Activated T-helper 2 cell treated with anti-CD3 and anti-CD28 coated beads, Interferon-gamma antibody, Interleukin-2, Interleukin-4, amounts not matched to agents 10 μg/mL and 5 μg/mL and 100 μg/mL, durations not matched to agents 14 hours and 24 hours and 36 hours (primary cell): ENCODE results near the gene B3GALT5. TPM values are rescaled to one million over a fixed set of nuclear protein-coding genes. Genes with fewer than 3 reads are reported as not detected.
"Not testable (repeated sequence)": the region's sequence is repeated elsewhere in the genome, so short reads cannot be mapped to it uniquely, and the experiment has no call there.

Source experiments
- DNase-seq: peaks from one replicate; pipeline ENCODE4 v3.0.0; 2021; ENCODE audit warnings: low spot score
- H3K27ac Mint-ChIP-seq: one replicate; pipeline ENCODE4 v1.8.0; 2021; ENCODE audit warnings: mixed read lengths
- H3K27me3 Mint-ChIP-seq: one replicate; pipeline ENCODE4 v1.8.0; 2021; ENCODE audit warnings: low read depth, mixed read lengths
- H3K36me3 Mint-ChIP-seq: one replicate; pipeline ENCODE4 v1.8.0; 2021; ENCODE audit warnings: low read depth, mixed read lengths
- H3K4me1 Mint-ChIP-seq: one replicate; pipeline ENCODE4 v1.8.0; 2021; ENCODE audit warnings: low read depth, mixed read lengths
- H3K4me3 Mint-ChIP-seq: one replicate; pipeline ENCODE4 v1.8.0; 2021; ENCODE audit warnings: low read depth, mild to moderate bottlenecking, moderate library complexity, mixed read lengths
- H3K9me3 Mint-ChIP-seq: one replicate; pipeline ENCODE4 v1.8.0; 2021; ENCODE audit warnings: mixed read lengths
- intact Hi-C: fragments of 100-400 bp; cut with micrococcal nuclease; formaldehyde crosslinking; loops from one replicate; pipeline ENCODE4 v1.15.1; 2023
- total RNA-seq: library from RNA; stranded (reverse); gene quantifications from 2 replicates; pipeline ENCODE4 v1.2.3, GENCODE V29; 2022

The B3GALT5 gene
- not detected in 2 replicates for total RNA-seq

GRCh38 chr21:39612233-39613040 lies at the start of gene B3GALT5:
TSS of gene B3GALT5 (plus strand) at chr21:39612940. CDS start at chr21:39660560, 47,620 bp downstream.
- Mint-ChIP-seq H3K4me1 (peaks cover 1% of the 10 kb centered on the region), H3K27me3 (peaks cover 33% of the 10 kb centered on the region), H3K4me3 (no peak within 1 kb of the TSS), H3K9me3 (no peaks in the 10 kb centered on the region), H3K36me3 (no peaks in the 10 kb centered on the region), H3K27ac (no peak within 1 kb of the TSS)
- no peak for DNase-seq
- intact Hi-C loops: no loop called here

GRCh38 chr21:39564200-39564599 lies 48.5 kb upstream of the B3GALT5 start:
- Mint-ChIP-seq H3K9me3 (no peaks in the 10 kb centered on the region), H3K27me3 (no peaks in the 10 kb centered on the region)
- intact Hi-C loops: no loop called here

DNA sequence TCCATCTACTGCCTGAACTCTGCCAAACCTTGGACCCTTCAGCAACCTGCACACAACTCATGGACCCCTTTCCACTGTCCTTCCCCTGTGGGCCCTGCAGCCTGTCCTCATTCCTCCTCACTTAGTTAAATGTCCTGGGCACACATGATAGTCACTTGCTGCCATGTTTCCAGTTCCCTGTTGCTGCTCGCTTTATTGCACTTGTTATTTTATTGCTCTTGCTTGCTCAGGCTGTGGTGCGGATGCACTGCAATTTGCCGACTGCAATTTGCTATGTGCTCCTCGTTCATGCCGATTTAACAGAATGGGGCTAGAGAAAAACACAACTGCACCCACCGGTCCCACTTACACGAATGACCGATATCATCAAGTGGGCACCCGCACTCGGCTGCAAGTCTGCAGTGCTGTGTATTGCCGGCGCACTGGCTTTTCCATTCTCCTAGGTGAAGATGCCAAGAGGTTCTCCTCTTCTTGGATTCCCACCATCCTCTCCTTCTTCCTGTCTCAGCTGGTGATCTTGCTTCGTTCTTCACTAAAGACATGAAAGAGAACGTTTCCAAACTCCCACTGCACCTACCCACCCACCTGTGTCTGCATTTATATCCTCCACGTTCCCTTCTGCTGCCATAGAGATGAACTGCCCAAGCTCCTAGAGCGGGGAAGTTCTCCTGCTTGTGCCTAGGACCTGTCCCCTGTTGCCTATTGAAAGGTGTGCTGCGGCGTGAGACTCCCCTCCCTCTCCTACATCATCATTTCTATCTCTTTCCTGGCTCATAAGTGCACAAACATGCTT lies 45.4 kb upstream of the B3GALT5 start:
- intact Hi-C loops: no loop called here
- no peak overlapping the region for H3K27ac Mint-ChIP-seq
- no peaks in the 10 kb centered on the region for H3K27me3 Mint-ChIP-seq
- no peak overlapping the region for H3K4me3 Mint-ChIP-seq
- DNase-seq: no peak
- no peaks in the 10 kb centered on the region for H3K4me1 Mint-ChIP-seq
- no peaks in the 10 kb centered on the region for H3K36me3 Mint-ChIP-seq
- no peaks in the 10 kb centered on the region for H3K9me3 Mint-ChIP-seq

More at GRCh38 chr21:39564200-39564599, 48.5 kb upstream of the B3GALT5 start:
- no peak overlapping the region for H3K4me3 Mint-ChIP-seq
- no peaks in the 10 kb centered on the region for H3K4me1 Mint-ChIP-seq
- no peak for DNase-seq
- H3K27ac Mint-ChIP-seq: no peak overlapping the region
- no peaks in the 10 kb centered on the region for H3K36me3 Mint-ChIP-seq

DNA sequence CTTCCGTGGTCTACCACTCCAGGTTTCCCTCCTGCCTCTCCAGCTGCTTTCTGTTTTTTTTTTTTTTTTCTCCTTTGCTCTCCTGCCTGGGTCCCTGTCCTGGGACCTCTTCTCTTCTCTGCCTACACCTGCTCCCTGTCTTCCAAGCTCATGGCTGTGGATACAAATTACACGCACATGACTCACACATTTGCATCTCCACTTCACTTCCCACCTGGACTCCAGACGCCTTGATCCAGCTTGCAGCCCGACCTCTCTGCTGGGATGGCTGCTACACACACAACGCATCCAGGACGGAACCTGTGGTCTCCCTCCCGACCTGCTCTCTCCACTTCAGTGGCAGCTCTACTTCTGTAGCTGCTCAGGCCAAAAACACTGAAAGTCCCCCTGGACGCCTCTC lies 44.4 kb upstream of the B3GALT5 start:
- DNase-seq: no peak
- intact Hi-C loops: no loop called here
- Mint-ChIP-seq H3K4me1 (no peaks in the 10 kb centered on the region), H3K27me3 (no peaks in the 10 kb centered on the region), H3K27ac (no peak overlapping the region), H3K36me3 (no peaks in the 10 kb centered on the region), H3K4me3 (no peak overlapping the region), H3K9me3 (no peaks in the 10 kb centered on the region)

DNA sequence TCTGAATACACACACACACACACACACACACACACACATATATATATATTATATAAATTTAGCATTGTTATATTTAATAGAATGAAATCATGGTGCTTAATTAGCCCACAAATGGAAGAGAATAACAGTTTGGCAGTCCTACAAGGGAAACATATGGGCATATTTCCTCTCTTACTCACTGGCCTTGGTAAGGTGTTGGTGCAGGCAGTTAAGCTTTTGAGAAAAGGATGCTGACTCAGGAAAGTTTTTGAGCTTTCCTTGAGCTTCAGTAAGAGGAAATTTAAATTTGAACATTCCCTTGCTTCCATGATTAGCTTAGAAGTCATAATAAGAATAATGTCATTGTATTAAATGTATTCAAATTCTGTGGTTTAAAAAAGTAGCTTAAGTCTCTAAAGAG lies 37.0 kb upstream of the B3GALT5 start:
- Mint-ChIP-seq H3K4me3 (no peak overlapping the region), H3K9me3 (no peaks in the 10 kb centered on the region), H3K27me3 (no peaks in the 10 kb centered on the region), H3K36me3 (no peaks in the 10 kb centered on the region), H3K27ac (no peak overlapping the region), H3K4me1 (no peaks in the 10 kb centered on the region)
- intact Hi-C loops: no loop called here
- no peak for DNase-seq

DNA sequence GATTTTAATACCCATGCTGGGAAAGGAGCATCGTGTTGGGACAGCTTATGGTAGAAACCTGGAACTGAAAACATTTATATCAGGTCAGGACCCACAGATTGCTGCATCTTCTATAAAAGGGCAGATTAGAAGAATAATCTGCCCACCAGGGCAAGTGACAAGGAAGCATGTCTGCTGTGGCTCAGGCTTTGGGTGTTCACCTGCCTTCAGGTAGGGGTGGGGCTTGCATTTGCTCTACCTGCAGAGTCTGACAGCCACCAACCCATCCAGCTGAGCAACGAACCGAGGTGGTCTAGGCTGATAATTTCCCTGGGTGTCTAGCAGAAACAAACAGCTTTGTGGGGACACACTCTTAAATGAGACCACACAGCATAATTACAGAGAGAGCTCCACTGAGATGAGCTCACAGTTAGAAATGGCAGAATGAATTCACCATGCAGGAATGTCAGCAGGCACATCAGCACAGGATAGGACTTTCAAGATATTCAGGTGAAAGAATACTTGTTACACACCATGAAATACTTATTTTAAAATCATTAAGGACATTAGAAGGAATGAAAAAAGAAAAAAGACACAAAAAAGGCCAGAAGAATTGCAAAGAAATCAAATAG lies 36.1 kb upstream of the B3GALT5 start:
- H3K4me1 Mint-ChIP-seq: no peaks in the 10 kb centered on the region
- no peak overlapping the region for H3K4me3 Mint-ChIP-seq
- H3K27me3 Mint-ChIP-seq: no peaks in the 10 kb centered on the region
- no peak overlapping the region for H3K27ac Mint-ChIP-seq
- intact Hi-C loops: no loop called here
- no peaks in the 10 kb centered on the region for H3K36me3 Mint-ChIP-seq
- H3K9me3 Mint-ChIP-seq: no peaks in the 10 kb centered on the region
- DNase-seq: no peak

DNA sequence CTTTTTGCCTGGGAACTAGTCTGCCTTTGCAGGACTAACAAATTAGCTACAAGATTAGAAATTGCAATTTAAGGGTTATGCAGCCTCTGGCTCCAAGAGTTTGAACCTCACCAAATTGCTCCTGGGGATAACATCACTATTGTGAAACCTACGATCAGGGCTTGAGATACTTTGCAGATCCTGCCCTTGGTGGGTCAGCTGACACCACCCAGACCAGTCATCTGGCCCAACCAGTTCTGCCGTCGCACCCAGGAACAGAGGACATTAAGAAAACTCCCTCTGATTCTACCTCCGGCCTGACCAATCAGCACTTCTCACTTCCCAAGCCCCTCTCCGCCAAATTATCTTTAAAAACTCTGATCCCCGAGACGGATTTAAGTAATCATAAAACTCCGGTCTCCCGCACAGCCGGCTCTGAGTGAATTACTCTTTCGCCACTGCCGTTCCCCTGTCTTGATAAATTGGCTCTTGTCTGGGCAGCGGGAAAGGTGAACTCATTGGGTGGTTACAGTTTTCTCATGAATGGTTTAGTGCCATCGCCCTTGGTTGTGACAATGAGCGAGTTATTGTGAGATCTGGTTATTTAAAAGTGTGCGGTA lies 32.9 kb upstream of the B3GALT5 start:
- no peaks in the 10 kb centered on the region for H3K4me1 Mint-ChIP-seq
- no peak overlapping the region for H3K4me3 Mint-ChIP-seq
- intact Hi-C loops: no loop called here
- H3K27ac Mint-ChIP-seq: no peak overlapping the region
- no peaks in the 10 kb centered on the region for H3K36me3 Mint-ChIP-seq
- no peaks in the 10 kb centered on the region for H3K27me3 Mint-ChIP-seq
- DNase-seq: no peak
- H3K9me3 Mint-ChIP-seq: no peaks in the 10 kb centered on the region

DNA sequence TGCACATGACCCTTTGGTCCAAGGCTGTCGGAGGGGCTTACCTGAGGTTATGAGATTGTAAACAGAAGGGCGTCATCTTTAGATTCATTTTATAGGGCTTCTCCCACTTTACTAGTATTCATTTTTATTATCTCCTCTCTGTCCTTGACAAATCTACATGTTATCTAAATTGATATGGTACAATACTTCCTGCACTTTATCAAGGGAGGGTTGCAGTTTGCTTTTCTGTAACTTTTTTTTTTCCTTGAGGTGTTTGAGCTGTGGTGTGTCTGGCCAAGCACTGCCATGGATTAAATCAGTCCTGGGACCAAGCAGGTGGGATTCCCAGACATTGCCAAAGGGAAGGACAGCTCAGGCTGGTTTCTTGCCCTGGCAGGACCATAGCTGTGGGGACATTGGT lies 32.0 kb upstream of the B3GALT5 start:
- H3K9me3 Mint-ChIP-seq: no peaks in the 10 kb centered on the region
- DNase-seq: no peak
- intact Hi-C loops: no loop called here
- H3K27me3 Mint-ChIP-seq: no peaks in the 10 kb centered on the region
- H3K4me1 Mint-ChIP-seq: no peaks in the 10 kb centered on the region
- no peak overlapping the region for H3K4me3 Mint-ChIP-seq
- H3K36me3 Mint-ChIP-seq: no peaks in the 10 kb centered on the region
- H3K27ac Mint-ChIP-seq: no peak overlapping the region

- no peaks in the 10 kb centered on the region for H3K9me3 Mint-ChIP-seq
- H3K4me1 Mint-ChIP-seq: no peaks in the 10 kb centered on the region
- no peak overlapping the region for H3K4me3 Mint-ChIP-seq
- intact Hi-C loops: no loop called here
- no peak overlapping the region for H3K27ac Mint-ChIP-seq
- no peaks in the 10 kb centered on the region for H3K36me3 Mint-ChIP-seq
- no peak for DNase-seq
- H3K27me3 Mint-ChIP-seq: no peaks in the 10 kb centered on the region
These were observed 31.3 kb upstream of the B3GALT5 start for GRCh38 chr21:39581414-39581813.

DNA sequence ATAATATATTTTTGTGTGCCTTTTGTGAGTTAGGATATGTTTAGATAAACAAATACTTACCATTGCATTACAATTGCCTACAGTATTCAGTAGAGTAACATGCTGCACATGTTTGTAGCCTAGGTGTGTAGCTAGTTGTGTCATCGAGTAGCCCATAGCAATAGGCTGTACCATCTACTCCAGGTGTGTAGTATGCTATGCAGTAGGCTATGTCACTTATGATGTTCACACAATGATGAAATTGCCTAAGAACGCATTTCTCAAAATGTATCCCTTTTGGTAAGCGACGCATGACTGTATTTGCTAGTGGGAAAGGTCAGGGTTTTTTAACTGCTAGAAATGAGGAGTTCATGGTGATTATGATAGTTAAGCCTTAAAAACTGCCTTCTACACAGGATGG lies 30.0 kb upstream of the B3GALT5 start:
- no peak for DNase-seq
- H3K27me3 Mint-ChIP-seq: no peaks in the 10 kb centered on the region
- H3K4me3 Mint-ChIP-seq: no peak overlapping the region
- intact Hi-C loops: no loop called here
- H3K4me1 Mint-ChIP-seq: no peaks in the 10 kb centered on the region
- H3K36me3 Mint-ChIP-seq: no peaks in the 10 kb centered on the region
- H3K9me3 Mint-ChIP-seq: no peaks in the 10 kb centered on the region
- H3K27ac Mint-ChIP-seq: no peak overlapping the region

DNA sequence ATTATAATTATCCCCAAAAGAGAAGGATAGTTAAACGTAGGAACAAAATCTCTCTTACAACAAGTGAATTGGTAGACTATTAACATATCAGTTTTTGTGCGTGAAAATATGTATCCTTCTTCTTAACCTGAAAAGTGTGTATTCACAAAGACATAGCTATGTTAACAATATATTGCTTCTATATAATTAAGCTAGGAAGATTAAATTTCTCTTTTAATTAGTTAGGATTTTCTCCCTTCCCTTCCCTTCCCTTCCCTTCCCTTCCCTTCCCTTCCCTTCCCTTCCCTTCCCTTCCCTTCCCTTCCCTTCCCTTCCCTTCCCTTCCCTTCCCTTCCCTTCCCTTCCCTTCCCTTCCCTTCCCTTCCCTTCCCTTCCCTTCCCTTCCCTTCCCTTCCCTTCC lies 29.2 kb upstream of the B3GALT5 start:
- H3K27me3 Mint-ChIP-seq, intact Hi-C loops, H3K27ac Mint-ChIP-seq, DNase-seq, H3K4me3 Mint-ChIP-seq, H3K9me3 Mint-ChIP-seq, H3K4me1 Mint-ChIP-seq, H3K36me3 Mint-ChIP-seq: not testable (repeated sequence)

DNA sequence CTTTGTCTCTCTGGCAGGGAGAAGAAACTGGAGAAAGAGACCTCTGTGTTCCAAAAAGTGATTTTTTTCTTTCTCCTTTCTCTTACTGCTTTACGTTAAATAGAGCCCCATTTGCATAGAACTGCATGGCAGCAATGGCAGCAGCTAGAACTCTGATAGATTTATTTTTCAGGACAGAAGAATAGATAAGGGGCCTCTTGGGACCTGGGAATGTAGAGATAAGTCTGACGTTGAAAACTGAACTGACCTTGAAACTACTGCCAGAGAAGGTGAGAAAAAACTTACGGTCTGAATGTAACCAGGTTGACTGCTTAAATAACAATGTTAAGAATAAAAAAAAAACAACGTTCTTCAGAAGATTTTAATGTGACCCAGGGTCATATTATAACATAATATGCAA lies 25.4 kb upstream of the B3GALT5 start:
- H3K27ac Mint-ChIP-seq: no peak overlapping the region
- H3K4me3 Mint-ChIP-seq: no peak overlapping the region
- no peaks in the 10 kb centered on the region for H3K9me3 Mint-ChIP-seq
- no peaks in the 10 kb centered on the region for H3K27me3 Mint-ChIP-seq
- intact Hi-C loops: no loop called here
- H3K36me3 Mint-ChIP-seq: no peaks in the 10 kb centered on the region
- DNase-seq: no peak
- H3K4me1 Mint-ChIP-seq: no peaks in the 10 kb centered on the region

DNA sequence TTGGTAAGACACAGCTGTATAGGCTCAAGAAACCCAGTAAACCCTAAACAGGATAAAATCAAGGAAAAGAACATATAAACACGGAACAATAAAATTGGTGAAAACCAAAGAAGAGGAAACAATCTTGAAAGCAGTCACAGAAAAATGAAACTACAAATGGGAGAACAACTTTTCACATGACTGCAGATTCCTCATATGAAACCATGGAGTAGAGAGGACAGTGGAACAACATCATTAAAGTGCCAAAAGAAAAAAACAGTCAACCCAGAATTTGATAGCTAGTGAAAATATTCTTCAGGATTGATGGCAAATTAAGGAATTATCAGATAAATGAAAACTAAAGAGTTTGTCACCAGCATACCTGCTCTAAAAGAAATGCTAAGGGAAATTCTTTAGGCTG lies 23.9 kb upstream of the B3GALT5 start:
- intact Hi-C loops: no loop called here
- H3K4me3 Mint-ChIP-seq: no peak overlapping the region
- H3K27me3 Mint-ChIP-seq: no peaks in the 10 kb centered on the region
- no peaks in the 10 kb centered on the region for H3K4me1 Mint-ChIP-seq
- H3K27ac Mint-ChIP-seq: no peak overlapping the region
- H3K9me3 Mint-ChIP-seq: no peaks in the 10 kb centered on the region
- DNase-seq: no peak
- H3K36me3 Mint-ChIP-seq: no peaks in the 10 kb centered on the region
